HepG2 (cell line): ENCODE results near the gene SMLR1. TPM values are rescaled to one million over a fixed set of nuclear protein-coding genes. Genes with fewer than 3 reads are reported as not detected.
A peak's percentile ranks its signal among the peaks of the same experiment; 100 is the strongest.

Experiments
- AHDC1 ChIP-seq: sonication (generic); formaldehyde crosslinking; IDR thresholded peaks from 2 replicates; pipeline ENCODE4 v1.5.1; 2020; ENCODE audit warnings: mild to moderate bottlenecking, missing genetic modification reagents, borderline replicate concordance
- MED1 ChIP-seq: sonication (generic); formaldehyde crosslinking; IDR thresholded peaks from 2 replicates; pipeline ENCODE4 v1.4.0; 2020; ENCODE audit warnings: missing genetic modification reagents
- POLR2A ChIP-seq, 2 experiments: IDR thresholded peaks; 2 replicates each; pipeline ENCODE4 v1.6.1; 2011; ENCODE audit warnings: low read depth in 2 of 2, low read length in 2 of 2, mild to moderate bottlenecking in 1 of 2, moderate library complexity in 1 of 2; ENCODE audit not compliant: insufficient read depth in 1 of 2
- RFX5 ChIP-seq: IDR thresholded peaks from 2 replicates; pipeline ENCODE4 v1.6.1; 2011; ENCODE audit warnings: low read depth, low read length, improper control_type of control experiment
- U2AF2 ChIP-seq: fragments of 200-400 bp; formaldehyde crosslinking; IDR thresholded peaks from 2 replicates; pipeline ENCODE4 v1.6.1; 2017; ENCODE audit warnings: low read depth, mild to moderate bottlenecking, low read length
- ZKSCAN1 ChIP-seq: fragments of 150-350 bp; IDR thresholded peaks from 2 replicates; pipeline ENCODE4 v1.6.1; 2014; ENCODE audit warnings: low read length
- ZNF512B ChIP-seq: sonication (generic); formaldehyde crosslinking; IDR thresholded peaks from 2 replicates; pipeline ENCODE4 v1.5.1; 2020; ENCODE audit warnings: missing genetic modification reagents, mild to moderate bottlenecking, borderline replicate concordance
- polyA plus RNA-seq, 8 experiments: library from polyadenylated mRNA; depleted of rRNA in 3 of 8; stranded (reverse) in 7 of 8; unstranded in 1 of 8; fragments of >200 nt; fragmentation: Illumina TruSeq in 4 of 8; extraction: Trizol in 4 of 8; gene quantifications; 2 replicates each; pipeline versions ENCODE4 v1.2.1 to v1.2.3, GENCODE V29; 2011 to 2016; ENCODE audit warnings: low read depth in 4 of 8, missing spikeins in 1 of 8, mixed read lengths in 1 of 8; ENCODE audit not compliant: insufficient read depth in 1 of 8
- total RNA-seq, 5 experiments: library from RNA; depleted of rRNA; stranded (reverse); fragments of >200 nt; fragmentation: Illumina TruSeq; extraction: Trizol; gene quantifications; 2 replicates each; pipeline ENCODE4 v1.2.3, GENCODE V29; 2016; ENCODE audit warnings: low read depth in 1 of 5
- TF ChIP-seq, protein P1 (sequence below): sonication (generic); formaldehyde crosslinking; IDR thresholded peaks from 2 replicates; pipeline ENCODE4 v1.5.0; 2020; ENCODE audit warnings: mild to moderate bottlenecking, missing genetic modification reagents, borderline replicate concordance
- TF ChIP-seq, protein P2 (sequence below): sonication (generic); formaldehyde crosslinking; IDR thresholded peaks from 2 replicates; pipeline ENCODE4 v1.4.0; 2020; ENCODE audit warnings: missing genetic modification reagents, borderline replicate concordance

SMLR1 gene
- total and polyA plus RNA-seq, 2 of the 13 experiments (the other 11 are each of a cell fraction or from before 2014, with no cell fraction given), result 41.8 to 104 TPM

DNA sequence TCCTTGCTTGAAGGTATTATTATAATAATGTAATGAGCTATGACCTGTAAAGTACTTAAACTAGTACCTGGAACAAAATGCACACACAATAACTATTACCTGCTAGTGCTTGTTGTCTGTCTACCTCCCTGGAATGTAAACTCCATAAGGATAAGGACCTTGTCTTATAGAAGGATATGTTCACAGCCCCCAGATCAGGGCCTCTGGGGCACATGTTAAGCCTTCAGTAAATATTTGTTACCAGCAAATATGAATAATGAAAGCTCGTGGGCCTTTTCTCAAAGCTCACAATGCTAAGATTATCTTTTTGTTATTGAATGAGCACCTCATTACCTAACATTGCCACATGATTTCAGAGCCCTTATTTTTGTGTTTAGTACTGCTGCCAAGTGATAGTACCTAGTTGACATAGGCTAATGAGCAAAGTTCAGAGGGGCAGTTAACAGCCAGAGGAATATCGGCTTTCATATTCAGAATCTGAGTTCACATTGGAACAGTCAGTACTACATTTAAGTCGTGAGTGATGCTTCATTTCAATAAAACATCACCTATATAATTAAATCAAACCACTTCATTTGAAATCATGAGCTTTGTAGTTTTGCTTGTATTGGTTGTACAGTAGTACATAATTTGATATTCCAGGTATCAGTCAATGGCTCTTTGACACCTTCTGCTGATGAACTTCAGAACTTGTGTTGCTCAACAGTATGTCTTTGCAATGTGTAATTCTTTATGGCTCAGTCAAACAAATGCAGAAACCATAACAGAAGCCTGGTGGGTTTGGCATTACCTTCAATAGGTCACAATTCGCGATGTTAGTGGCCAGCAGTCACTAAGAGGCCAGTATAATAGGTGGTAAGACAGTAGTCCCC, 11.8 kb upstream of the SMLR1 start (continued):
- TF ChIP-seq, protein P1, sequence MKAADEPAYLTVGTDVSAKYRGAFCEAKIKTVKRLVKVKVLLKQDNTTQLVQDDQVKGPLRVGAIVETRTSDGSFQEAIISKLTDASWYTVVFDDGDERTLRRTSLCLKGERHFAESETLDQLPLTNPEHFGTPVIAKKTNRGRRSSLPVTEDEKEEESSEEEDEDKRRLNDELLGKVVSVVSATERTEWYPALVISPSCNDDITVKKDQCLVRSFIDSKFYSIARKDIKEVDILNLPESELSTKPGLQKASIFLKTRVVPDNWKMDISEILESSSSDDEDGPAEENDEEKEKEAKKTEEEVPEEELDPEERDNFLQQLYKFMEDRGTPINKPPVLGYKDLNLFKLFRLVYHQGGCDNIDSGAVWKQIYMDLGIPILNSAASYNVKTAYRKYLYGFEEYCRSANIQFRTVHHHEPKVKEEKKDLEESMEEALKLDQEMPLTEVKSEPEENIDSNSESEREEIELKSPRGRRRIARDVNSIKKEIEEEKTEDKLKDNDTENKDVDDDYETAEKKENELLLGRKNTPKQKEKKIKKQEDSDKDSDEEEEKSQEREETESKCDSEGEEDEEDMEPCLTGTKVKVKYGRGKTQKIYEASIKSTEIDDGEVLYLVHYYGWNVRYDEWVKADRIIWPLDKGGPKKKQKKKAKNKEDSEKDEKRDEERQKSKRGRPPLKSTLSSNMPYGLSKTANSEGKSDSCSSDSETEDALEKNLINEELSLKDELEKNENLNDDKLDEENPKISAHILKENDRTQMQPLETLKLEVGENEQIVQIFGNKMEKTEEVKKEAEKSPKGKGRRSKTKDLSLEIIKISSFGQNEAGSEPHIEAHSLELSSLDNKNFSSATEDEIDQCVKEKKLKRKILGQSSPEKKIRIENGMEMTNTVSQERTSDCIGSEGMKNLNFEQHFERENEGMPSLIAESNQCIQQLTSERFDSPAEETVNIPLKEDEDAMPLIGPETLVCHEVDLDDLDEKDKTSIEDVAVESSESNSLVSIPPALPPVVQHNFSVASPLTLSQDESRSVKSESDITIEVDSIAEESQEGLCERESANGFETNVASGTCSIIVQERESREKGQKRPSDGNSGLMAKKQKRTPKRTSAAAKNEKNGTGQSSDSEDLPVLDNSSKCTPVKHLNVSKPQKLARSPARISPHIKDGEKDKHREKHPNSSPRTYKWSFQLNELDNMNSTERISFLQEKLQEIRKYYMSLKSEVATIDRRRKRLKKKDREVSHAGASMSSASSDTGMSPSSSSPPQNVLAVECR, result peak; percentile 52; the same call in 1 of the 2 replicates
- TF ChIP-seq POLR2A (IDR thresholded peaks at IDR 0.05; ENCODE audit: insufficient read depth in 1 of 2, low read depth in 2 of 2, low read length in 2 of 2) (peak in 1 of 2 experiments; percentile 73; a peak in 1 of 4 replicates), U2AF2 (no peak), RFX5 (no peak), MED1 (CRISPR knock-in tag) (peak; percentile 93), AHDC1 (CRISPR knock-in tag) (peak; percentile 85; the same call in 1 of the 2 replicates), ZNF512B (CRISPR knock-in tag) (no peak), ZKSCAN1 (no peak)
- TF ChIP-seq, protein P2, sequence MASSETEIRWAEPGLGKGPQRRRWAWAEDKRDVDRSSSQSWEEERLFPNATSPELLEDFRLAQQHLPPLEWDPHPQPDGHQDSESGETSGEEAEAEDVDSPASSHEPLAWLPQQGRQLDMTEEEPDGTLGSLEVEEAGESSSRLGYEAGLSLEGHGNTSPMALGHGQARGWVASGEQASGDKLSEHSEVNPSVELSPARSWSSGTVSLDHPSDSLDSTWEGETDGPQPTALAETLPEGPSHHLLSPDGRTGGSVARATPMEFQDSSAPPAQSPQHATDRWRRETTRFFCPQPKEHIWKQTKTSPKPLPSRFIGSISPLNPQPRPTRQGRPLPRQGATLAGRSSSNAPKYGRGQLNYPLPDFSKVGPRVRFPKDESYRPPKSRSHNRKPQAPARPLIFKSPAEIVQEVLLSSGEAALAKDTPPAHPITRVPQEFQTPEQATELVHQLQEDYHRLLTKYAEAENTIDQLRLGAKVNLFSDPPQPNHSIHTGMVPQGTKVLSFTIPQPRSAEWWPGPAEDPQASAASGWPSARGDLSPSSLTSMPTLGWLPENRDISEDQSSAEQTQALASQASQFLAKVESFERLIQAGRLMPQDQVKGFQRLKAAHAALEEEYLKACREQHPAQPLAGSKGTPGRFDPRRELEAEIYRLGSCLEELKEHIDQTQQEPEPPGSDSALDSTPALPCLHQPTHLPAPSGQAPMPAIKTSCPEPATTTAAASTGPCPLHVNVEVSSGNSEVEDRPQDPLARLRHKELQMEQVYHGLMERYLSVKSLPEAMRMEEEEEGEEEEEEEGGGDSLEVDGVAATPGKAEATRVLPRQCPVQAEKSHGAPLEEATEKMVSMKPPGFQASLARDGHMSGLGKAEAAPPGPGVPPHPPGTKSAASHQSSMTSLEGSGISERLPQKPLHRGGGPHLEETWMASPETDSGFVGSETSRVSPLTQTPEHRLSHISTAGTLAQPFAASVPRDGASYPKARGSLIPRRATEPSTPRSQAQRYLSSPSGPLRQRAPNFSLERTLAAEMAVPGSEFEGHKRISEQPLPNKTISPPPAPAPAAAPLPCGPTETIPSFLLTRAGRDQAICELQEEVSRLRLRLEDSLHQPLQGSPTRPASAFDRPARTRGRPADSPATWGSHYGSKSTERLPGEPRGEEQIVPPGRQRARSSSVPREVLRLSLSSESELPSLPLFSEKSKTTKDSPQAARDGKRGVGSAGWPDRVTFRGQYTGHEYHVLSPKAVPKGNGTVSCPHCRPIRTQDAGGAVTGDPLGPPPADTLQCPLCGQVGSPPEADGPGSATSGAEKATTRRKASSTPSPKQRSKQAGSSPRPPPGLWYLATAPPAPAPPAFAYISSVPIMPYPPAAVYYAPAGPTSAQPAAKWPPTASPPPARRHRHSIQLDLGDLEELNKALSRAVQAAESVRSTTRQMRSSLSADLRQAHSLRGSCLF, result no peak
